Neural progenitor cell (in vitro differentiated cells): ENCODE measurements around the gene PTTG1IP2.

Experiments
- CTCF ChIP-seq: fragments of 200-600 bp; sonication (generic); IDR thresholded peaks from 2 replicates; pipeline ENCODE4 v1.5.1; 2017; ENCODE audit warnings: antibody characterized with exemption, mild to moderate bottlenecking
- EZH2 ChIP-seq: fragments of 200-600 bp; sonication (generic); IDR thresholded peaks from 2 replicates; pipeline ENCODE4 v1.6.1; 2017; ENCODE audit warnings: antibody characterized with exemption, mild to moderate bottlenecking, moderate library complexity
- EZH2phosphoT487 ChIP-seq: fragments of 200-600 bp; sonication (generic); IDR thresholded peaks from 2 replicates; pipeline ENCODE4 v1.6.1; 2017; ENCODE audit warnings: antibody characterized with exemption

- TF ChIP-seq CTCF (no peak), EZH2phosphoT487 (no peak), EZH2 (no peak)
These were observed 15.5 kb upstream of the PTTG1IP2 start for GRCh38 chr7:90453931-90454330.
